Urinary bladder (tissue), 4 donors: Measurements from ENCODE around the gene TMC3. TPM values are rescaled to one million over a fixed set of nuclear protein-coding genes. Genes with fewer than 3 reads are reported as not detected.

Experiments
- DNase-seq: peaks from one replicate; pipeline ENCODE4 v3.0.0-alpha.2; 2015; ENCODE audit errors: extremely low spot score
- H3K27ac ChIP-seq: one replicate; pipeline ENCODE4 v1.5.1; 2013; ENCODE audit warnings: low read depth, mild to moderate bottlenecking, moderate library complexity
- H3K36me3 ChIP-seq: one replicate; pipeline ENCODE4 v1.6.1; 2013; ENCODE audit warnings: mild to moderate bottlenecking, moderate library complexity; ENCODE audit not compliant: insufficient read depth
- H3K4me1 ChIP-seq: one replicate; pipeline ENCODE4 v1.6.1; 2013; ENCODE audit warnings: mild to moderate bottlenecking, moderate library complexity; ENCODE audit not compliant: insufficient read depth
- H3K4me3 ChIP-seq: one replicate; pipeline ENCODE4 v1.5.1; 2013; ENCODE audit warnings: low read depth, low read length
- WGBS: extraction: QIAGEN DNeasy Blood & Tissue Kit; methylation state at CpG from one replicate; pipeline ENCODE4 v1.1.7; 2013; 5-methylcytosine and 5-hydroxymethylcytosine counted together
- polyA plus RNA-seq: library from polyadenylated mRNA; stranded (reverse); fragments of 200-250 nt; gene quantifications from one replicate; pipeline ENCODE4 v1.2.3, GENCODE V29; 2013
- total RNA-seq: library from RNA; depleted of rRNA; stranded (reverse); fragments of >200 nt; gene quantifications from one replicate; pipeline ENCODE4 v1.2.3, GENCODE V29; 2014
- donor health status: healthy with polysubstance abuse.
- donor health status: healthy.

TMC3 gene
- total and polyA plus RNA-seq, 2 donors, result 0.62 to 0.95 TPM

GRCh38 chr15:81316267-81316666 is 57.7 kb downstream of the TMC3 start:
- DNase-seq, result no peak
- Histone ChIP-seq H3K27ac (no peak overlapping the region), H3K4me1 (no peaks in the 10 kb centered on the region), H3K36me3 (no peaks in the 10 kb centered on the region), H3K4me3 (no peak overlapping the region)
- WGBS, result 91% methylated on average over 3 of the region's 3 CpGs

- H3K4me3 ChIP-seq, result no peak overlapping the region
- 90% methylated on average over 14 of the region's 14 CpGs for WGBS
- no peaks in the 10 kb centered on the region for H3K4me1 ChIP-seq
- H3K36me3 ChIP-seq, result no peaks in the 10 kb centered on the region
- no peak for DNase-seq
- no peak overlapping the region for H3K27ac ChIP-seq
These were observed 58.4 kb downstream of the TMC3 start for GRCh38 chr15:81315452-81316175.

GRCh38 chr15:81314378-81314777 is 59.6 kb downstream of the TMC3 start:
- Histone ChIP-seq H3K36me3 (no peaks in the 10 kb centered on the region), H3K4me3 (no peak overlapping the region), H3K27ac (no peak overlapping the region), H3K4me1 (no peaks in the 10 kb centered on the region)
- 94% methylated on average over 5 of the region's 5 CpGs for WGBS
- DNase-seq, result no peak

- H3K36me3 ChIP-seq, result no peaks in the 10 kb centered on the region
- no peak for DNase-seq
- no peaks in the 10 kb centered on the region for H3K4me1 ChIP-seq
- 89% methylated on average over 5 of the region's 5 CpGs for WGBS
- H3K27ac ChIP-seq, result no peak overlapping the region
- H3K4me3 ChIP-seq, result no peak overlapping the region
These were observed 60.3 kb downstream of the TMC3 start for GRCh38 chr15:81313686-81314085.

- Histone ChIP-seq H3K4me1 (no peaks in the 10 kb centered on the region), H3K4me3 (no peak overlapping the region), H3K27ac (peak overlapping the region; percentile 63), H3K36me3 (no peaks in the 10 kb centered on the region)
- no peak for DNase-seq
- 52% methylated on average over 22 of the region's 22 CpGs for WGBS
These were observed 61.0 kb downstream of the TMC3 start for GRCh38 chr15:81312790-81313543.

- H3K4me1 ChIP-seq, result no peaks in the 10 kb centered on the region
- WGBS, result 82% methylated on average over 10 of the region's 10 CpGs
- H3K27ac ChIP-seq, result peak overlapping the region; percentile 0
- DNase-seq, result no peak
- H3K36me3 ChIP-seq, result no peaks in the 10 kb centered on the region
- no peak overlapping the region for H3K4me3 ChIP-seq
These were observed 62.1 kb downstream of the TMC3 start for GRCh38 chr15:81311752-81312464.

GRCh38 chr15:81310480-81310879 is 63.5 kb downstream of the TMC3 start:
- DNase-seq, result no peak
- Histone ChIP-seq H3K4me1 (no peaks in the 10 kb centered on the region), H3K36me3 (no peaks in the 10 kb centered on the region), H3K27ac (no peak overlapping the region), H3K4me3 (no peak overlapping the region)
- 96% methylated on average over 5 of the region's 5 CpGs for WGBS

- 95% methylated on average over 8 of the region's 8 CpGs for WGBS
- H3K4me3 ChIP-seq, result no peak overlapping the region
- no peak for DNase-seq
- no peaks in the 10 kb centered on the region for H3K4me1 ChIP-seq
- H3K36me3 ChIP-seq, result no peaks in the 10 kb centered on the region
- H3K27ac ChIP-seq, result no peak overlapping the region
These were observed 64.2 kb downstream of the TMC3 start for GRCh38 chr15:81309647-81310450.

- H3K4me1 ChIP-seq, result no peaks in the 10 kb centered on the region
- peaks cover 2% of the 10 kb centered on the region for H3K36me3 ChIP-seq
- 77% methylated on average over 2 of the region's 2 CpGs for WGBS
- H3K4me3 ChIP-seq, result no peak overlapping the region
- DNase-seq, result no peak
- no peak overlapping the region for H3K27ac ChIP-seq
These were observed 65.8 kb downstream of the TMC3 start for GRCh38 chr15:81308260-81308659.

- Histone ChIP-seq H3K4me1 (no peaks in the 10 kb centered on the region), H3K4me3 (no peak overlapping the region), H3K36me3 (peaks cover 2% of the 10 kb centered on the region), H3K27ac (peak overlapping the region; percentile 49)
- DNase-seq, result no peak
- 63% methylated on average over 5 of the region's 5 CpGs for WGBS
These were observed 69.8 kb downstream of the TMC3 start for GRCh38 chr15:81304226-81304625.

- no peaks in the 10 kb centered on the region for H3K4me1 ChIP-seq
- 73% methylated on average over 9 of the region's 9 CpGs for WGBS
- H3K36me3 ChIP-seq, result peaks cover 2% of the 10 kb centered on the region
- H3K27ac ChIP-seq, result peak overlapping the region; percentile 49
- peak; percentile 70 for DNase-seq
- H3K4me3 ChIP-seq, result no peak overlapping the region
These were observed 70.5 kb downstream of the TMC3 start for GRCh38 chr15:81303244-81304225.

GRCh38 chr15:81302701-81303109 is 71.3 kb downstream of the TMC3 start:
- Histone ChIP-seq H3K27ac (no peak overlapping the region), H3K4me1 (no peaks in the 10 kb centered on the region)

More at GRCh38 chr15:81302701-81303109, 71.3 kb downstream of the TMC3 start:
- no peak for DNase-seq
- no peak overlapping the region for H3K4me3 ChIP-seq
- peaks cover 2% of the 10 kb centered on the region for H3K36me3 ChIP-seq
- WGBS, result 82% methylated on average over 6 of the region's 6 CpGs
